Activated naive CD4-positive, alpha-beta T cell treated with Interleukin-2 at 50 U/mL for 16 hours (primary cell): ENCODE measurements around the gene VPS41.
"Not testable (repeated sequence)": the region's sequence is repeated elsewhere in the genome, so short reads cannot be mapped to it uniquely, and the experiment has no call there.

Experiments
- DNase-seq: peaks from one replicate; pipeline ENCODE4 v3.0.0-alpha.2; 2020

The VPS41 gene

DNA sequence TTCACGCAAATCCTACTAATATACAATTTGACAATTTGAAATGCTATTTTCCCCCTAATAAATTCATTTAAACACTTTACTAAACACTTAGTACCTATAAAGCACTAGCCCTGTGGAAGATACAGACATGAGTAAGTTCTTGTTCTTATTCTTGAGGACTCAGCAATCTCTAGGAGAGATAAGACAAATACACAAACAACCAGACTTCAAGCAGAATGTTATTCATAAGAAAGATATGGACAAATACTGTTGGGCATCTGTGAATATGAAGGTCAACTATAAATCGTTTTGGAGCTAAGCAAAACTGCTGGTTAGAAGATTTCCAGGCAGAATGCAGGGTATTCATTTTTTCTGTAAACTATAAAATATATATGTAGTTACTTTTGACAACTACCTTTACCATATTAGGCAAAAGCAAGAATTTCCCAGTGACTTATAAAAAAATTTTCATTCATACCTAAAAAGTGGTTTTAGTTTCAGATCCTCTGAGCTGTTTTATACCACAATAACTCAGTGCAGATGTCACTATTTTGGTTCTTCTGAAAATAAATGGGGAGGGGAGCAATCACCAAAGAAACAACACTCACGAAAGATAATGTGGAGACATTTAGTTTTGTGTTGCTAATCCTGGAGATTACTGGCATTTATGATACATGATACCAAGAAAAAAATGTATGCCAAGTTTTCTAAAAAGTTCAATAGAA lies 3.8 kb downstream of the VPS41 start:
- DNase-seq, result no peak

DNA sequence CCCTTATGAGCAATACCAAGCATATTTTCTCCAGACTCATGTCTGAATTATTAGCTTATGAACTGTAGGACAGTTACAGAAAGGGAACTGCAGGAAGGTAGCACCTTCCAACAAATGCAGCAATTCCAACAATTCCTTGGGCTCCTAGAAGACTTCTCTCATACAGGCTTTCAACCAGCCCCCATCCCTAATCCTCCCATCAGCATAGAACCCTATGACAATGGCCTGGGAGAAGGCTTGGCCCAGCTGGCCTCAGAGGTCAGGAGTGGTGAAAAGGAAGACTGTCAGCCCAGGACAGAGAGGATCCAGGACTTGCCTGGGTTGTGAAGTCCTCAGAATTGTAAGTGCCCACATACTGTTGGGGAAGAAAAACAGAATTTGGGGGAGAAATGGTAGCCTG lies 5.9 kb downstream of the VPS41 start:
- no peak for DNase-seq

DNA sequence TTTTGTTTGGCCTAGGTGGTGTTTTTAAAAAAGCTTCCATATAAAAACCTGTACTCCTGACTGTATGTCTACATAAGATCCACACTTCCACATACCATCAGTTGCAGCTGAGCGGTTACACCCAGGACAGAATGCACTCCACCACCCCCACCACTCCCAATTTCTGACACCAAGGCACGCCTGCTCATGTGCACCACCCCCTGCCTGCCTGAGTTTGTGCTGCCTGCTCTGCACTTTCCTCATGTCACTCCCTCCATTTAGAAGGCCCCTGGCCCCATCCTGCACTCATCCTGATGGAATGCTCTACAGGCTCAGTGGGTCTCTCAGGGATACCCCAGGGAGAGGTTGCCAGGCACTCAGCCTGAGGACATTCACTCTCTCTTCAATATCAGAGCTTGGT lies 6.5 kb downstream of the VPS41 start:
- DNase-seq, result no peak

DNA sequence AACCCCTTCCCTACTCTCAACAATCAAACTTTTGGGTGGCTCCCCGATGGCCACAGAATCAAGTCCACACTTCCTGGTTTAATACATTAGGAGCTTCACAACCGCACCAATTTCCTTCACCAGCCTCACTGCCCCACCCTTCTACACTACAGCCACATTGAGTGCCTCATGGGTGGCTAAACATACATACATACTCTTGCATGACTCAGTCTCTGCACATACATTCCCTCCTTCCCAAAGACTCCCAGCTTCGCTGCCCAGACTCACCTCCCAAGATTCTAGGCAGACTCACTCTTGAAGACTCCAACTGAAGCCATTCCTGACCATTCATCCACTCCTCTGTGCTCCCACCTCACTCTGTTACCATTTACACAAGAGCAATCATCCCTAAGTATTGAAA lies 15.9 kb downstream of the VPS41 start:
- no peak for DNase-seq

DNA sequence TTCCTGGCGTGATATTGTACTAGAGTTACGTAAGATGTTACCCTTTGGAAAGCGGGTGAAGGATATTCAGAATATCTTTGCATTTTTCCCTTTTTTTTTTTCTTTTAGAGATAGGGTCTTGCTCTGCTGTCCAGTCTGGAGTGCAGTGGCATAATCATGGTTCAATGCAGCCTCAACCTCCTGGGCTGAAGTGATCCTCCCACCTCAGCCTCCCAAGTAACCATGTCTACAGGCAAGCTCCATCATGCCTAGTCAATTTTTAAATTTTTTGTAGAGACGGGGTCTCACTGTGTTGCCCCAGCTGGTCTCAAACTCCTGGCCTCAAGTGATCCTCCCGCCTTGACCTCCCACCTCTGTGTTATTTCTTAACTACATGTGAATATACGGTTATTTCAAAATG lies 18.4 kb downstream of the VPS41 start:
- no peak for DNase-seq

DNA sequence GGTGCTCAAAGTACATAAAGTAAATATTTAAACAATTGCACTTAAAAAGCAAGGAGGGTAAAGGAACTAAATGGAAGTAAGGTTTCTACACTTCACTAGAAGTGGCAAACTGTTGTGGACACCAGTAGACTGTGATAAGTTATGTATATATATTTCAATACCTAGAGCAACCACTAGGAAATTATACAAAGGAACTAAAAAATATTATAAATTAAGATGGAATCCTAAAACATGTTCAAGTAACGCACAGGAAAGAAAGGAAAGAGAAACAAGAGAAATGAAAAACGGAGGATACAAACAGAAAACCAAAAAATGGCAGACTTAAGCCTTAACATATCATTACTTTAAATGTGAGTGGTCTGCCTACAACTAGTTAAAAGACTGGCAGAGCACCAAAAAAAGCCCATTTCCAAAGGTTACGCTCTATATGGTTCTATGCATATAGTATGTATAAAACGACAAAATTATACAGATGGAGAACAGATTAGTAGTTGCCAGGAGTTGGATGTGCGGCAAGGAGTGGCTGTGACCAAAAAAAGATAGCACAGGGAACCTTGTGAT lies 19.0 kb downstream of the VPS41 start:
- DNase-seq, result no peak

DNA sequence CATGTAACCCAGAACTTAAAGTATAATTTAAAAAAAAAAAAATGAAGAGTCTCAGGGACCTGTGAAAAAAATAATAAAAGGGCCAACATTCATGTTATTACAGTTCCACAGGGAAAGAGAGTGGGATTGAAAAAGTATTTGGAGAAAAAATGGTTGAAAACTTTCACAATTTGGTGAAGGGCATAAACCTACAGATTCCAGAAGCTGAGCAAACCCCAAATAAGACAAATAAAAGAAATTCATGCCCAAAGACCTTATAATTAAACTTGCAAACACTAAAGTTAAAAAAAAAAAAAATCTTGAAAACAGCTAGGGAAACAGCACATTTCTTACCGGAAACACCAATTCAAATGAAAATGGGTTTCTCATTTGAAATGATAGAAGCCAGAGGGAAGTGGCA lies 19.9 kb downstream of the VPS41 start:
- DNase-seq, result no peak

DNA sequence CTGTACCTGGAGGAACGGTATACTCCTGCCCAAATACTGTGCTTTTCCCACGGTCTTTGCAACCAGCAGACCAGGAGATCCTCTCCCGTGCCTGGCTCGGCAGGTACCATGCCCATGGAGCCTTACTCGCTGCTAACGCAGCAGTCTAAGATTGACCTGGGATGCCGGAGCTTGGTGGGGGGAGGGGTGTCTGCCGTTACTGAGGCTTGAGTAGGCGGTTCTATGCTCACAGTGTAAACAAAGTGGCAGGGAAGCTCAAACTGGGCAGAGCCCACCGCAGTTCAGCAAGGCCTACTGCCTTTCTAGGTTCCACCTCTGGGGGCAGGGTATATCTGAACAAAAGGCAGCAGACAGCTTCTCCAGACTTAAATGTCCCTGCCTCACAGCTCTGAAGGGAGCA lies 22.7 kb downstream of the VPS41 start:
- no peak for DNase-seq

DNA sequence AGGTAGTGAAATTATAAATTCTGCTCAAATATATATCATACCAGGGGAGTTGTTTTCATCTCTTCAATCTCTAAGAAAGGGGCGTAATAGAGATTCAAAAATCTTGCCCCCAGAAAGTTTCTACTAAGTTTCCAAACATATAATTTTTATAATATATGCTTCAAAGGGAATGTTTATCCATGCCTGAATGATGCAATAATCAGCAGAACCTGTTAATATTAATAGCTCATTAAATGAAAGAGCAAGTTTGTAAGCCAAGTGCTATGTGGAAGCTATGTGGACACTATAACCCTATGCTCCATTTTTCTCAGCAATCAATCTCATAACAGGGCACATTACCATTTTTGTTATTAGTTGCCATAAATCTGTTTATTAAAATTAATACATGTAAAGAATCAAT lies 25.3 kb downstream of the VPS41 start:
- DNase-seq, result no peak

DNA sequence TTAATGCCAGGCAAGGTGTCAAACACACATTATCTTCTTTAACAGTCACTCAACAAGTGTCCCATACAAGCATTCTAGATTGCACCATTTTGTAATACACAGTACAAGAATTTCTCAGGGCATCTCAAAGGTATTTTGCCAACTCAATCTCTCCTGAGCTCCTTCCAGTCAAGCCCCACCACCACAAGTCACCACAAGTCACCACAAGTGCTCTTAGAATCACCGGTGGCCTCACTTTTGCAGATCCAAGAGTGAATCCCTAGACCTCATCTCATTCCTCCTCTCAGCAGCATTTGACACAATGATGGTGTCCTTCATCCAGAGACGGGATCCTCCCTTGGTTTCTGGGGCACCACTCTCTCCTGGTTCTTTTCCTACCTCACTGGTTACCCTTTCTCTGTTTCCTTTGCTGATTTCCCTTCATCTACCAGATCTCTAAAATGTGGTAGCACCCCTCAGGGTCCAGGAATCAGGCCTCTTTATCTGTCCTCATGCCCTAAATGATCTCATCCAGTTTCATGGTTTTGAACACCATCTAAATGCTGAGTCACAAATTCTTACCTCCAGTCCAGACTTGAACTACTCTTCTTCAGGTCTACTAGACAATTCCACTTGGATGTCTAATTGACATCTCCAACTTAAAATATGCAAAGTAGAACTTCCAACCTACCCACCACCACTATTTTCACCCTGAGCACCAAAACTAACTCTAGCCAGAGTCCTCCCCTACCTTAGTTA lies 26.9 kb downstream of the VPS41 start:
- no peak for DNase-seq

DNA sequence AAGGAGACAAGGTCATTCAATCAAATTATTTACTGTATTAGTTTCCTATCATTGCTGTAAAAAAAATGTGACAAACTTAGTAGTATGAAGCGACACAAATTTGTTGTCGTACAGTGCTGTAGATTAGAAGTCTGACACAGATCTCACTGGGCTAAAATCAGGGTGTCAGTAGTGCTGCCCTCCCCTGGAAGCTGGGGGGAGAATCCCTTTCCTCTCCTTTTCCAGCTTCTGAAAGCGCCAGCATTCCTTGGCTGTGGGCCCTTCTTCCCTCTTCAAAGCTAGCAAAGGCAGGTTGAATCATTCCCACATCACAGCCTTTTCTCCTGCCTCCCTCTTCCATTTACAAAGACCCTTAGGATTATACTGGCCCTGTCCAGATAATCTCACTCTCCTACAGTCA lies 28.0 kb downstream of the VPS41 start:
- no peak for DNase-seq

DNA sequence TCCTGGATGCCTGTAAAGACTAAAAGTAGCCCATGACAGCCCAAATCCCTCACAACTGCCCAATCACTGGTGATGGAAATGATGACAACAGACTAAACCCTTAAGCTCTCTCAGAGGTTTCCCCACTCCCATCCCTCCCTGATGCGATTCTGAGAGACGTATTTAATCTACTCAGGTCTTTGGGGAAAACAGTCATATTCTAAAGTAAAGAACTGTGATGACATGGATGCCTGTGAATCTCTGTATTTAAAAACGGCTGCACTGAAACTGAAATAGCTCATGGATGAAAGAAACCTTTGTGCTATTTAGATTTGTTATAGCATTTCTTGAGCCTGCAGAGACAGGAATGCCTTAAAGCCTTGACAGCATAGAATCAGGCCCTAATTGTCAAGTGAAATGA lies 28.5 kb downstream of the VPS41 start:
- no peak for DNase-seq

DNA sequence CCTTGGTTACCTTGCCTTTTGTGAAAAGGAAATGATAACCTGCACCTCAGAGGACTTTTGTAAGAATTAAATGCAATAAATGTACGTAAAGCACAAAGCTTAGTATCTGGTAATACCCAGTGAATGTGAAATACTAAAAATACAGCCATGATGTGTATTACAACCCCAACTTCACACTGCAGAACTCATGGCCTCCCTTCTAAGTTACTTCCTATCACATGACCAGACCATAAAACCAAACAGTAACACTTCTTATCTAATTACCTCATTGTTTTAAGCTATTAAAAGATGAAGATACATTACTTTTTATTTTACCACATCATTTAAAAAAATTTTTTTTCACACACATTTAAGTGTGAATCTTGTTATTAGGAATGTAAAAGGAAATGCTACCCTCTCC lies 29.0 kb downstream of the VPS41 start:
- DNase-seq, result no peak

DNA sequence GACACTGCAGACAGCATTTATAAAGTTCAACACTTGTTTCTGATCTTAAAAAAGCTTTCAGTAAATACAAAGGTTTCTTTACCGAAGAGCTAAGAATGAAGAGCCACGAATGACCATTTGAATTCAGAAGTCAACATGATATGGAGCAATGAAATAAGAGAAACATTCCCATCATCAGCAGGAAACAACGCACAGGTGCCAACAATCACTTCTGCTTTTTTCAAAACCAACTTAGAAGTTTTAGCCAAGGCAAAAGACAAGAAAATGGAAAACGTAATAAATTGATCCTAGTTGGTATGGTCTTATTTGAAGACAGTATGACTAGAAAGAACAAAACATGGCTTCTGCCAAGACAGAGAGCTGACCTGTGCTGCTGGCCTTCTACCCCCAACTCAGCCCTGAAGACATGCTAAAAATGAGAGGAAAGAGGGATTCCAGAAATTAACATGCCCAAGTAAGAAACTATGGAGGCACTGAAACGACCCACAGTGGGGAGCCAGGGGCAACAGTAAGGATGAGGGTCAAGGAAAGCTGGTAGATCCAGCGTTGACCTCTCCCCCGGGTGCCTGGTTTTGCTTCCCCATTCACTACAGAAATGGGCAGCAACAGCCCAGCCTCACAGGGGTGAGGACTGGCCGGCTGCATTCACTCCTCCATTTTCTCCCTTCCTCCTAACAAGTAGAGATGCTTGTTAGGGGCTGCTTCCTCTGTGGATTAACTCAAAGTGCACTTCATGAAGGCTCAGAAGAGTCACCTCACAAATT lies 30.1 kb downstream of the VPS41 start:
- DNase-seq, result no peak

DNA sequence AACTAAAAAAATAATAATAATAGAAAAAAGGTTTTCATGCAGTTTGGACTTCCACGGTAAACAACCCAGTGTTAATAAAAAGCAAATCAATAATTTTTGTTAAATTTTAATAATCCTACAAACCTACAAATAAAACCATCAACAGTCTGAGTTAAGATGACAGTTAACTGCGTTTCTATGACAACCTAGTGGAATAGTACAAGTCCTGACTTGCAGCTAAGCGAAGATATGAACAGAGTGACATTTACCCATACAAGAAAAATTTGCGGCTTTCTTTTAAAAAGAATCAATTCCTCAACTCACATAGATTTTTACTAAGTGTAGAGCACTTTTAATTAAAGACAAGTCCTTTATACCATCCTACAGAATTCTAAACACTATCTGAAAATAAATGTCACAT lies 35.6 kb downstream of the VPS41 start:
- no peak for DNase-seq

DNA sequence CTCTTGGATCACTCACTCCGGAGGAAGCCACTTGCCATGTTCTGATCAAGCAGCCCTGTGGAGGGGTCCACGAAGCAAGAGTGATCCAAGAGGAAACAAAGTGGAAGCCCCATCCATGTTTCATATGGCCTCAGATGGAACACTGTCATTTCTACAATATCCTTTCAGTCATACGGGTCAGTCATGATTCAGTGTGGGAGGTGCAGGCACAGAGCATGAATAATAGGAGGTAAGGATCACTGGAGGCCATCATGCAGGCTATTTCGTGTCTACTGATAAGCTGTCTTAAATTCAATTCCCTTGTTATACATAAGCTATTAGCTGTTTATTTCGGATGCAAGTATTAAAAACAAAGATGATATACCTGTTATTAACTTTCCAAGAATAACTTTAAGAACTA lies 36.8 kb downstream of the VPS41 start:
- DNase-seq, result no peak

DNA sequence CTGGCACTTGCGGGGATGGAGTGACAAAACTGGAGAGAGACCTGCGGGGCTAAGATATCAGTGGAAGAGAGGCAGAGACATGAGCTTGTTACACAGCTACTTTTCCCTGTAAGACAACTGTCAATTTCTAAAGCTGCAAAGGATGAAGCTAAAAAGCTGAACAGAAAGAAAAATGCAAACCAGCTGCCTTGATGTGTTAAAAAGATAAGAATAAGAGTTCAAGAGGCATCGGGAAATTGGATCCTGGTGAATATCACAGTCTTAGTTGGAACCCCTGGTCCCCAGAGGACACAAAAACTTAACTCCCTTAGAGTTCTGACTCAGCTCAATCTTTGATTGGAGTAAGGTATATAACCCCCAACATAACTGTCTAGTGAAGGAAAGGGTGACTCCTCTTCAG lies 38.8 kb downstream of the VPS41 start:
- DNase-seq, result no peak

DNA sequence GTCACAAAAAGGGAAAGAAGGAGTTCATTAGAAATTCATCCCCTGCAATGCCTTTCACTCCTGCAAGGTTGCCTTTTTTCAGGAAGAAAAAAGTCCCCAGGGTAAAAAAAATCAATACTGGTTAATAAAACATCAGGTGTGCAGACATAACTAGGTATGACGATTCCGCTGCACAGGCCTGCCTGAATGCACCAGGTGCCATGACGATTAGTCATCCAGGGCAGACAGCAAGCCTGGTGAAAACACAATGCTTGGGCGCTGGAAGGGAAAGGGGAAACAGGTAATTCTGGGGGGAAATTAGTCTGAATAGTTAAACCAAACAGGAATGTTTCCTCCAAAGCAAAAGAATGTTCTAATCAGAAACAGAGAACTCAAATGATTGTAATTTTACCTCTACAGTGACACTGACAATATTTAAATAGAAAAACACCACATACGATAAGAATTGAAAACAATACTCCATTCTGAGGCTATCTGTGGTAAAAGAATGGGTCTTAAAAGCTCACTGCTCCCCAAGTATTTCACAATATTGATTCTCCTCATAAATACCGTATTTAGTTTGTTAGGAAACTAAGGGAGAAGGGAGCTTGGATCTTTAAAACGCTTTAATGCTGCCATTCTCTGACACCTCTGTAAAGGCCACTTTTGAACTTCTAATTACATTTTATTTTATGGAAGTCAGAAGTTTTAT lies 45.2 kb downstream of the VPS41 start:
- DNase-seq, result no peak

DNA sequence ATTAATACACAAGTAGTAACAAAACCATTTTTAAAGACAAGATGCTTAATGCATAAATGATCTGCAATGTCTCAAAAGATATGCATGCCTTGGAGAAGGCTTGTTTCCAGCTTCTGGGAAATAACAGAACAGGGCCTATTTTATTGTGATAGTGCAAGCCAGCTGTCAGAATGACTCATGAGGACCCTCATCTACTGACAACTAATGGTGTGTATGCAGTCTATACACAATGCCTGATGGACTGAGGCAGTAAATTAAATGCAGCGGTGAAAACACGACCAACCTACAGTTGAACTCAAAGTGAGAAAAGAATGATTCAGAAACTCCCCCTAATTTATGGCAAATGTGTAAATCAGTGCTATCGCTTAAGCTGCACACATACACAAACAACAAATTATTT lies 46.3 kb downstream of the VPS41 start:
- DNase-seq, result no peak

DNA sequence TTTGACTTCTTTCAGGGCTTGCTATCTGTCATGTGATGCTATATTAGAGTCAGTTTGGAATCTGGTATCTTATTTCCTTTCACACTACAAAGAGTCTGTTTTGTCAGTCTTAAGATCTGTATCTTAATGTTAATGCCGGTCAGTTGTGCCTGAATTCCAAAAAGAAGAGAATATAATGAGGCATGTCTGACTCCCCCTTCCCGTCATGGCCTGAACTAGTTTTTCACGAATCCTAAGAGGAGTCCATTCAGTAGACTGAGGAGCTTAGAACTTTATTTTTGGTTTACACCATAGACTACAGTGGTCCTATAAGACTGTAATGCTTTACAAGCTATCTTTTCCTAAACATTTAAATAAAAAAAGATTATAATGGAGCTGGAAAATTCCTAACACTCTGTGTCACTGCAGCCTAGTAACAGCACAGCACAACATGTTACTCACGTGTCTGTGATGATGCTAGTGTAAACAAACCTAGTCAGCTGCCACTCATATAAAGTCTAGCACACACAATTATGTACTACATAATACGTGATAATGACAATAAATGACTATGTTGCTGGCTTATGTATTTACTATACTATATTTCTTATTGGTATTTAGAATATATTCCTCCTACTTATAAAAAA lies 50.6 kb downstream of the VPS41 start:
- DNase-seq, result no peak

DNA sequence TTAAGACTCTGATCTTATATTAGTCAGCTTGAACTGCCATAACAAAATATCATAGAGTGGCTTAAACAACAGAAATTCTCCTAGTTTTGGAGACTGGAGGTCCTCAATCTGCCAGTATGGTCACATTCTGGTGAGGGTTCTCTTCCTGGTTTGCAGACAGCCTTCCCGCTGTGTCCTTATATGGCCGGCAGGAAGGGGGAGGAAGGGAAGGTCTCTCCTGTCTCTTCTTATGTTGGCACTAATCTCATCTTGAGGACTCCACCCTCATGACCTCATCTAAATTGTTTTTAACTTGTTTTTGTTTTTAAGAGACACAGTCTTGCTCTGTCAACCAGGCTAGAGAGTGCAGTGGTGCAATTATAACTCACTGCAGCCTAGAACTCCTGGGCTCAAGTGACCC lies 53.1 kb downstream of the VPS41 start:
- no peak for DNase-seq

DNA sequence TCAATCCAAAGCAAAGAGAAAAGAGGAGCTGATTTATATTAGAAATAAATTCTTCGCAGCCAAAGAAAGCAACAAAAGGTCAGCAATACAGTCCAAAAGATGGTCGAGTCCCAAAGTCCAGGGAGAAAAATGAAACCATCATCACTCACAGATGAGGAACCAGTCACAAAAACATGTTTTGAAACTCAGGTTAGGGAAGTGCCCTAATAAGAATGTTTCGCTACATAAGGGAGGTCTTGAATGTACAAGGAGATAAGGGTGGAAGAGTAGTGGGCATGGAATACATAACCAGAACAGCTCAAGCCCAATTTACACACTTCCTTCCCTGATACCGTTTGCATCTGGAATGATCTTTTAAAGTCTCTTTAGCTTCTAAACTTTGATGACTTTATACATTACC lies 53.6 kb downstream of the VPS41 start:
- no peak for DNase-seq

DNA sequence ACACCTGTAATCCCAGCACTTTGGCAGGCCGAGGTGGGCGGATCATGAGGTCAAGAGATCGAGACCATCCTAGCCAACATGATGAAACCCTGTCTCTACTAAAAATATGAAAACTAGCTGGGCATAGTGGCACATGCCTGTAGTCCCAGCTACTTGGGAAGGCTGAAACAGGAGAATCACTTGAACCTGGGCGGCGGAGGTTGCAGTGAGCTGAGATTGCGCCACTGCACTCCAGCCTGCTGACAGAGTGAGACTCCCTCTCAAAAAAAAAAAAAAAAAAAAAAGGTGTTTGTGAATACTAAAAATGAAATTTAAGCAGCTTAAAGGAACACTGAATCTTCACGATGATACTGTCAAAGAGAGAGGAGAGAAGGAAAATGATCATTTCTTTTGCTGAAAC lies 54.0 kb downstream of the VPS41 start:
- DNase-seq, result not testable (repeated sequence)
